H9 (cell line): Measurements from ENCODE around the gene USP44. TPM values are rescaled to one million over a fixed set of nuclear protein-coding genes. Genes with fewer than 3 reads are reported as not detected.

Experiments used
- DNase-seq: peaks from one replicate; pipeline ENCODE4 v3.0.0-alpha.2; 2017
- H2AFZ ChIP-seq: one replicate; pipeline ENCODE4 v1.6.1; 2013; ENCODE audit warnings: mild to moderate bottlenecking, low read length, control low read depth, moderate library complexity
- H2AK5ac ChIP-seq: 2 replicates; pipeline ENCODE4 v1.6.1; 2013; ENCODE audit warnings: low read length, control low read depth, mixed read lengths; ENCODE audit not compliant: insufficient read length
- H2BK120ac ChIP-seq: one replicate; pipeline ENCODE4 v1.6.1; 2013; ENCODE audit warnings: low read depth, mild to moderate bottlenecking, low read length, control low read depth, inconsistent platforms; ENCODE audit not compliant: poor library complexity, severe bottlenecking
- H2BK12ac ChIP-seq: 2 replicates; pipeline ENCODE4 v1.6.1; 2013; ENCODE audit warnings: low read length, control low read depth, mixed read lengths, low read depth; ENCODE audit not compliant: insufficient read length
- H2BK15ac ChIP-seq: 2 replicates; pipeline ENCODE4 v1.6.1; 2013; ENCODE audit warnings: low read depth, low read length, control low read depth
- H2BK20ac ChIP-seq: one replicate; pipeline ENCODE4 v1.6.1; 2013; ENCODE audit warnings: low read depth, mild to moderate bottlenecking, low read length, control low read depth, inconsistent platforms; ENCODE audit not compliant: poor library complexity, severe bottlenecking
- H2BK5ac ChIP-seq: 2 replicates; pipeline ENCODE4 v1.6.1; 2013; ENCODE audit warnings: low read length, control low read depth, mixed read lengths; ENCODE audit not compliant: insufficient read length
- H3K14ac ChIP-seq: 2 replicates; pipeline ENCODE4 v1.6.1; 2013; ENCODE audit warnings: low read length, control low read depth; ENCODE audit not compliant: insufficient read depth
- H3K18ac ChIP-seq: 2 replicates; pipeline ENCODE4 v1.6.1; 2013; ENCODE audit warnings: low read depth, mild to moderate bottlenecking, mixed read lengths, low read length, control low read depth; ENCODE audit not compliant: insufficient read length
- H3K23ac ChIP-seq: 2 replicates; pipeline ENCODE4 v1.6.1; 2013; ENCODE audit warnings: low read length, control low read depth, mixed read lengths, low read depth; ENCODE audit not compliant: insufficient read length
- H3K23me2 ChIP-seq: 2 replicates; pipeline ENCODE4 v1.6.1; 2013; ENCODE audit warnings: low read depth, mild to moderate bottlenecking, mixed read lengths, low read length, control low read depth; ENCODE audit not compliant: insufficient read length, poor library complexity, severe bottlenecking
- H3K27ac ChIP-seq: 2 replicates; pipeline ENCODE4 v1.5.1; 2013; ENCODE audit warnings: low read length, control low read depth, mixed read lengths, low read depth; ENCODE audit not compliant: insufficient read length
- H3K27me3 ChIP-seq: 2 replicates; pipeline ENCODE4 v1.6.1; 2013; ENCODE audit warnings: low read length, control low read depth, inconsistent platforms; ENCODE audit not compliant: insufficient read depth
- H3K4ac ChIP-seq: 2 replicates; pipeline ENCODE4 v1.6.1; 2013; ENCODE audit warnings: low read depth, mild to moderate bottlenecking, control low read depth, inconsistent platforms, low read length, moderate library complexity
- H3K4me1 ChIP-seq: 2 replicates; pipeline ENCODE4 v1.6.1; 2013; ENCODE audit warnings: low read length, control low read depth, inconsistent platforms; ENCODE audit not compliant: insufficient read depth
- H3K4me2 ChIP-seq: 2 replicates; pipeline ENCODE4 v1.6.1; 2013; ENCODE audit warnings: low read length, control low read depth, mixed read lengths; ENCODE audit not compliant: insufficient read length, insufficient read depth
- H3K56ac ChIP-seq: 2 replicates; pipeline ENCODE4 v1.6.1; 2013; ENCODE audit warnings: low read depth, mild to moderate bottlenecking, mixed read lengths, low read length, control low read depth; ENCODE audit not compliant: insufficient read length
- H3K79me1 ChIP-seq: 2 replicates; pipeline ENCODE4 v1.6.1; 2013; ENCODE audit warnings: low read depth, mild to moderate bottlenecking, moderate library complexity, low read length, control low read depth, inconsistent platforms; ENCODE audit not compliant: insufficient read depth, poor library complexity, severe bottlenecking
- H3K79me2 ChIP-seq: 2 replicates; pipeline ENCODE4 v1.6.1; 2013; ENCODE audit warnings: low read length, control low read depth, inconsistent platforms; ENCODE audit not compliant: insufficient read depth
- H3K9ac ChIP-seq: 2 replicates; pipeline ENCODE4 v1.6.1; 2013; ENCODE audit warnings: low read length, control low read depth, mixed read lengths; ENCODE audit not compliant: insufficient read length; ENCODE audit errors: extremely low read depth
- H3K9me3 ChIP-seq: one replicate; pipeline ENCODE4 v1.6.1; 2013; ENCODE audit warnings: low read depth, low read length, inconsistent platforms; ENCODE audit not compliant: control insufficient read depth
- H3T11ph ChIP-seq: one replicate; pipeline ENCODE4 v1.6.1; 2013; ENCODE audit warnings: mild to moderate bottlenecking, low read length, control low read depth, inconsistent platforms
- H4K20me1 ChIP-seq: one replicate; pipeline ENCODE4 v1.6.1; 2013; ENCODE audit not compliant: control insufficient read depth, insufficient read length, insufficient read depth
- H4K5ac ChIP-seq: 2 replicates; pipeline ENCODE4 v1.6.1; 2013; ENCODE audit warnings: low read depth, mild to moderate bottlenecking, mixed read lengths, low read length, control low read depth; ENCODE audit not compliant: insufficient read length
- H4K8ac ChIP-seq: replicated peaks from 2 replicates; pipeline ENCODE4 v1.6.1; 2013; ENCODE audit warnings: low read length, control low read depth, mixed read lengths, low read depth; ENCODE audit not compliant: insufficient read length
- H4K91ac ChIP-seq: 2 replicates; pipeline ENCODE4 v1.6.1; 2013; ENCODE audit warnings: low read depth, mild to moderate bottlenecking, moderate library complexity, mixed read lengths, low read length, control low read depth; ENCODE audit not compliant: insufficient read length
- H3K27ac Mint-ChIP-seq, 3 experiments: 2 replicates in 2 of 3; 3 replicates in 1 of 3; pipeline ENCODE4 v1.8.0; 2020 to 2021; ENCODE audit warnings: mixed read lengths in 3 of 3, mild to moderate bottlenecking in 1 of 3, moderate library complexity in 1 of 3
- H3K27me3 Mint-ChIP-seq: 2 replicates; pipeline ENCODE4 v1.8.0; 2021; ENCODE audit warnings: low read depth, mild to moderate bottlenecking, moderate library complexity, mixed read lengths
- H3K36me3 Mint-ChIP-seq, 3 experiments: 2 replicates in 2 of 3; 3 replicates in 1 of 3; pipeline ENCODE4 v1.8.0; 2020 to 2021; ENCODE audit warnings: low read depth in 3 of 3, mixed read lengths in 3 of 3; ENCODE audit not compliant: insufficient read depth in 1 of 3
- H3K4me1 Mint-ChIP-seq, 2 experiments: 2 replicates each; pipeline ENCODE4 v1.8.0; 2020; ENCODE audit warnings: mixed read lengths in 2 of 2
- H3K4me3 Mint-ChIP-seq, 2 experiments: 2 replicates in 1 of 2; 3 replicates in 1 of 2; pipeline ENCODE4 v1.8.0; 2020 to 2021; ENCODE audit warnings: mild to moderate bottlenecking in 2 of 2, mixed read lengths in 2 of 2, moderate library complexity in 1 of 2
- H3K9me3 Mint-ChIP-seq, 2 experiments: 2 replicates in 1 of 2; 3 replicates in 1 of 2; pipeline ENCODE4 v1.8.0; 2020; ENCODE audit warnings: mild to moderate bottlenecking in 2 of 2, mixed read lengths in 2 of 2, moderate library complexity in 1 of 2
- CTCF ChIP-seq: fragments of 200-600 bp; sonication (generic); conservative IDR thresholded peaks from 3 replicates; pipeline ENCODE4 v1.8.0; 2021; ENCODE audit warnings: antibody characterized with exemption, mild to moderate bottlenecking
- WGBS: extraction: QIAGEN DNeasy Blood & Tissue Kit; methylation state at CpG from one replicate; pipeline ENCODE4 v1.1.7; 2013; ENCODE audit warnings: missing lambda C conversion rate, low lambda C conversion rate, mixed read lengths; ENCODE audit not compliant: insufficient read length; ENCODE audit errors: extremely low coverage; 5-methylcytosine and 5-hydroxymethylcytosine counted together
- total RNA-seq: library from RNA; stranded (reverse); gene quantifications from 2 replicates; pipeline ENCODE4 v1.2.1, GENCODE V29; 2021

USP44 gene
- total RNA-seq, 1 experiment from 2014 or later = 185 TPM

- peaks cover 20 to 74% (median 56%) of the 10 kb centered on the region in 3 experiments for H3K36me3 Mint-ChIP-seq
- WGBS = no CpG with 5 or more reads among the region's 2 CpGs
- no peak for DNase-seq
These were observed 64.3 kb downstream of the USP44 start for GRCh38 chr12:95487024-95487423.

More at GRCh38 chr12:95487024-95487423, 64.3 kb downstream of the USP44 start:
- Histone ChIP-seq H3K27me3 (no peaks in the 10 kb centered on the region), H3K14ac (no peak overlapping the region), H3K9me3 (no peaks in the 10 kb centered on the region), H2AFZ (no peak overlapping the region), H4K8ac (no peak overlapping the region), H4K5ac (no peak overlapping the region), H3T11ph (no peak overlapping the region), H2BK15ac (no peak overlapping the region), H2AK5ac (no peak overlapping the region), H3K23ac (no peak overlapping the region), H4K91ac (no peak overlapping the region), H3K9ac (no peak overlapping the region), H3K18ac (no peak overlapping the region), H2BK5ac (no peak overlapping the region), H3K4me1 (no peaks in the 10 kb centered on the region), H2BK120ac (no peak overlapping the region), H3K27ac (no peak overlapping the region), H2BK12ac (no peak overlapping the region), H4K20me1 (no peaks in the 10 kb centered on the region), H3K4me2 (no peak overlapping the region), H3K79me2 (peaks cover 4% of the 10 kb centered on the region; the same call in 1 of the 2 replicates), H2BK20ac (no peak overlapping the region), H3K4ac (no peak overlapping the region), H3K56ac (no peak overlapping the region), H3K23me2 (no peaks in the 10 kb centered on the region), H3K79me1 (no peaks in the 10 kb centered on the region)
- Mint-ChIP-seq H3K4me3 (no peak overlapping the region), H3K4me1 (no peaks in the 10 kb centered on the region), H3K27me3 (no peaks in the 10 kb centered on the region), H3K27ac (no peak overlapping the region), H3K9me3 (no peaks in the 10 kb centered on the region)
- TF ChIP-seq CTCF = no peak
